Activated CD4-positive, alpha-beta T cell treated with anti-CD3 and anti-CD28 coated beads, Interleukin-2, amount 50 U/mL, for 48 hours (primary cell): Measurements from ENCODE around the gene RABGGTA.
"Not testable (repeated sequence)": the region's sequence is repeated elsewhere in the genome, so short reads cannot be mapped to it uniquely, and the experiment has no call there.

Source experiments
- DNase-seq, 2 experiments: peaks; one replicate each; pipeline ENCODE4 v3.0.0-alpha.2; 2020

RABGGTA gene

DNA sequence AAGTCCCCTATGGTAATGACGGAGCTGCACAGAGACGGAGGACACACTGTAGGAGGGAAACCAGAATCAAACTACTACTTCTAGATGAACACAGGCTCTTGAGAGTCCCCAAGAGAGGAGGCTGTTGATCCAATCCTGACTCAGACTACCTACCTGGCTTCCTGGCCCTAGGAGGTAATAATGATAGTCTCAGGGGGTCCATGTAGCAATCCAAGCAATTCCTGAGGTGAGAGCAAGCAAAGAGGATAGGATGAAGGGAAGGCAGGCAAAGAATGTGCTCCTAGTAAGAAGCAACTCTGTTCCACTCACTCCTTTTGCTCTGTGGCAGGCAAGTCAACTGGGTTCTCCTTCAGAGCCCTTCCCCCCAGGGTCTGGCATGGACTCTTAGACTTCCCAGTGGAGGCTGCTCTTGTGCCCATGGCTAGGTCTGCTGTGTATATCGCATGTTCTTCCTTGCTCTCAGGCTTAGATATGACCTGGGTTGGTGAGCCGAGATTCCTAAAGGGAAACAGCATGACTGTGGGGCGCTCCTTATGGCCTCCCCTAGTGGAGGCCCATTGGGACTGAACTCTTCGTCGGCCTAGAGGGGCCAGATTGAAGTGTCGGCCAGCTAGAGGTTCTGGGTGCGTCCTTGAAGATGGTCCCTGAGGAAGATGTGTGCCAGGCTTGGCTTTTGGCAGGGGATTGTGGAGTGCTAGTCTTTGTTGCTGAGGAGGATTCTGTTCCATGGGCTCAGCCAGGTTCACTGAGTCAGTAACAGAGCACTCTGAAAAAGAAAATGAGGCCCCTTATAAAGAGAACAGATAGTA, 31.1 kb downstream of the RABGGTA start:
- DNase-seq = no peak

GRCh38 chr14:24238527-24239037, 32.8 kb downstream of the RABGGTA start:
- DNase-seq = no peak

GRCh38 chr14:24238123-24238522, 33.3 kb downstream of the RABGGTA start:
- no peak for DNase-seq

GRCh38 chr14:24237463-24237955, 33.9 kb downstream of the RABGGTA start:
- DNase-seq = no peak

DNA sequence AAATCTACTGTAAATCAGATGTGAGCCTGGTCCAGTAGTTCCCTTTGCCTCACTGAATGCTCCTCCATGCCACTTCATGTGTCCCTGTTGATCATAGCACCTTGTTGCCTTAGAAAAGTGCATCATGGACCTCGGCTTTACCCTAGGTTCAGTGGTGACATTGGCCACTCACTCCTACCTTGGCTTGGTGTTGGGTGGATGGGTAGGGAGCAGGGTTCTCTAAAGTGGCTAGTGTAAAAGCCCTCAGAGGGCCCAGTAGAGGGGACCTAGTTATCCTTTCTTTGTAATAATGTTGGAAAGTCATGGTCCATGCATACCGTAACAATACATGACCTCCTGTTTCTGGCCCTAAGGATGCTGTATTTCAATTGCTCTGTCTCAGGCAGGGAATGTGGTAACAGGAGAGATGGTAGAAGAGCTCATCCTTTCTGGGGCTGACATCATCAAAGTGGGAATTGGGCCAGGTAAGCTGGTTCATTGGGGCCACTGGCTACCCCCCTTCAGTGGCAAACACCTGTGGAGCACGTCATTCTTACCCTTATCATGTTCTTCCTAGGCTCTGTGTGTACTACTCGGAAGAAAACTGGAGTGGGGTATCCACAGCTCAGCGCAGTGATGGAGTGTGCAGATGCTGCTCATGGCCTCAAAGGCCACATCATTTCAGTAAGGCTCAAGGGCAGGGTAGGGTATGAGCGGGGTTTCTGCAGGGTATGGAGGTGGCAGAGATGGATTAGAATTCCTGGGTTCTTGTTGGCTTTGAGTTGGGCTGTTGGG, 34.5 kb downstream of the RABGGTA start:
- no peak for DNase-seq

DNA sequence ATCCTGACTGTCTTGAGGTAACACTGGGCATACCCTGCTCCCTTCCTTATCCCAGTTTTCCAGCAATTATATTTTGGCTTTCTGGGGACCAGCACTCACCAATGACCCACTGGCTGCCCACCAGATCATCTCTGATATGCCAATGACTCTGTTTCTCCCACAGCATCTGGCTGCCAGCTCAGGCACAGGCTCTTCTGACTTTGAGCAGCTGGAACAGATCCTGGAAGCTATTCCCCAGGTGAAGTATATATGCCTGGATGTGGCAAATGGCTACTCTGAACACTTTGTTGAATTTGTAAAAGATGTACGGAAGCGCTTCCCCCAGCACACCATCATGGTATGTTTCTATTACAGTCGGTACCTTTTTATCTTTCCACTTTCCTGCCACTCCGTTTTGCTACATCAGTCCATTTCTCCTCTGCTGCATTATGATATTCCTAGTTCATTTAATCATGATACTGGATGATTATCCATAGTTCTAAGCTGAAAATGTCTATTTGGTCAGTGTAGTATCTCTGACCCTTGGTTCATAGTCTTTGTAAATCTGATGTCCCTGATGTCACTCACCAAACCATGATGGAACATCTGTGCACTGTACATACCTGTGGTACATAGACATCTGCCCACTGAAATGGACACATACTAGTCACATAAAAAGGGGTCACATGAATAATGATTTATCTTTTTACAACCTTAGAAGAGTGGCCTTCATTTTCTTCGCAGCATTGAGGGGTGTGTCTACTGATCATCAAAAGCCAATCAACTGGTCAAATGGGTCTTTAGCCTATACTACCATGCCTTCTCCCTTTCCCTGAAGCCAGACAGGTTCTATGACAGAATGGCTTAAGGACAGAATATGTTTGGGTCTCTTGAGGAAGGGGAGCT, 35.4 kb downstream of the RABGGTA start:
- DNase-seq = no peak

GRCh38 chr14:24234095-24235005, 37.0 kb downstream of the RABGGTA start:
- DNase-seq = no peak

GRCh38 chr14:24233538-24233866, 37.9 kb downstream of the RABGGTA start:
- peak in 1 of 2 experiments; percentile 35 for DNase-seq

- DNase-seq = no peak
Measured at GRCh38 chr14:24232645-24233537, 38.5 kb downstream of the RABGGTA start, which contains the start of gene GMPR2. GMPR2 (plus strand) TSS chr14:24232929; CDS start chr14:24233254, 325 bp downstream.

- peak; percentile 92 to 94 for DNase-seq
Measured at GRCh38 chr14:24232121-24232644, 39.2 kb downstream of the RABGGTA start, which contains the start of gene NEDD8. NEDD8 (minus strand) TSS chr14:24232367; CDS start chr14:24232267, 100 bp downstream.

GRCh38 chr14:24231263-24232120, 39.9 kb downstream of the RABGGTA start:
- DNase-seq = peak in 1 of 2 experiments; percentile 37

- no peak for DNase-seq
Measured at GRCh38 chr14:24228902-24229301, 42.5 kb downstream of the RABGGTA start.

GRCh38 chr14:24226473-24226872, 44.9 kb downstream of the RABGGTA start:
- DNase-seq = no peak

GRCh38 chr14:24224618-24225071, 46.8 kb downstream of the RABGGTA start:
- no peak for DNase-seq

DNA sequence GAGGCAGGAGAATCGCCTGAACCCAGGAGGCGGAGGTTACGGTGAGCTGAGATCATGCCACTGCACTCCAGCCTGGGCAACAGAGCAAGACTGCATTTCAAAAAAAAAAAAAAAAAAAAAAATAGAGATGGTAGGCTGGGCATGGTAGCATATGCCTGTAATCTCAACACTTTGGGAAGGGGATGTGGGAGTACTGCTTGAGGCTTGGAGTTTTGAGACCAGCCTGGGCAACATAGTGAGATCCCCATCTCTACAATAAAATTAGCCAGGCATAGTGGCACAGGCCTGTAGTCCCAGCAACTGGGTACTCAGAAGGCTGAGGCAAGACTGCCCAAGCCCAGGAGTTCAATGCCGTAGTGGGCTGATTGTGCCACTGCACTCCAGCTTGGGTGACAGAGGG, 48.4 kb downstream of the RABGGTA start:
- not testable (repeated sequence) for DNase-seq

- no peak for DNase-seq
Measured at GRCh38 chr14:24219521-24219920, 51.9 kb downstream of the RABGGTA start.

DNA sequence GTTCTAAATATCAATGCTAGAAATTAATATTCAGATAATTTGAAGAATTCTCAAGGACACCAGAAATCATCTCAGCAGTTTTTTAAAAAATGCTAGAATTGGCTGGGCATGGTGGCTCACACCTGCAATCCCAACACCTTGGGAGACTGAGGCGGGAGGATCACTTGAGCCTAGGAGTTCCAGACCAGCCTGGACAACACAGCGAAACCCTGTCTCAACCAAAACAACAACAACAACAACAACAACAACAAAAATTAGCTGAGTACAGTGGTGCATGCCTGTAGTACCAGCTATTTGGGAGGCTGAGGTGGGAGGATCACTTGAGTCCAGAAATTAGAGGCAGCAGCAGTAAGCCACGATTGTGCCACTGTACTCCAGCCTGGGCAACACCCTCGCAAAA, 52.3 kb downstream of the RABGGTA start:
- DNase-seq = no peak

DNA sequence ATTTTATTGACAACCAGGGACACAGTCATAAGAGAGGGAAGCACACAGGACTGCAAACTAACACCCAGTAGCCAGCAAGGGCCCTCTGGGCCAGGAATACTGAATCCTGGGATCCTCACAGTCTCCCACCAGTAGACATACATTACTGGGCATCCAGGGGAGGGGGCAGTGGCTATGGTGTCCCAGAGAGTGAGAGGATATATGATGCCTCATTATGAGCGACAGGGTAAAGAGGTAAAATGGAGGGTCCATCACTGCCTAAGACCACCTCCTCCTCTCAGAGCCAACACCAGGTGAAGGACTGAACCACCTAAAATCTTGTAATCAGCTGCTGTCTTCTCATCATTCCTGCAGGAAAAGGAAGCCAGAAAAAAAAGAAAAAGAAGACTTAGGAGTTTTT, 54.5 kb downstream of the RABGGTA start:
- not testable (repeated sequence) for DNase-seq

DNA sequence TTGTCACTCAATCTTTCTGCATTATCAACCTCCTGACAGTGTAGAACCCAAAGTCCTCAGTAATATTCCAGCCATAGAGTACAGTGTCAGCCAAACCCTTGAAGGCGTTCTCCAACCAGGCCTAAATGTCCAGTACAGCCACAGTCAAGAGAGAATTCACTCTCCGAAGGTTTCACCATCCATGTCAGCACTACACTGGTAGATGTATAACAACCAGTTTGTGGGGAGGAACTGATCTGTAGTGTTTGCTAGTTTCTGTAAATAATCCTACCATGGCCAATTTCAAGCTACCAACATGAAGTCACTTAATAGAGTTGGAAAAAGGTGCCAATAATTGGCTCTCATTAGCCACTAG, 55.1 kb downstream of the RABGGTA start:
- DNase-seq = no peak
